ENCODE measurements around the gene SLIT1. TPM values are rescaled to one million over a fixed set of nuclear protein-coding genes. Genes with fewer than 3 reads are reported as not detected.

Gene SLIT1
- total and polyA plus RNA-seq, 2 of the 8 experiments (the other 6 are each of a cell fraction or from before 2014, with no cell fraction given): 0.70 to 0.88 TPM

- Histone ChIP-seq H3K23me2 (ENCODE audit: low read depth, low read length) (peaks cover 4% of the 10 kb centered on the region; the same call in 1 of the 2 replicates), H3K4me3 (ENCODE audit: extremely low read depth in 1 of 4, insufficient read depth in 2 of 4, low read depth in 3 of 4, low read length in 4 of 4) (peak overlapping the region; percentile 49 to 76 (median 64)), H3K27me3 (replicated peaks in 1 of 4; ENCODE audit: control insufficient read depth in 3 of 4, extremely low read depth in 1 of 4, insufficient read depth in 3 of 4, low read length in 3 of 4) (peaks cover 0 to 12% (median 7%) of the 10 kb centered on the region in 4 experiments; a peak in 5 of 7 replicates), H3K9me3 (ENCODE audit: insufficient read depth in 2 of 2, low read depth in 1 of 2, low read length in 1 of 2) (no peaks in the 10 kb centered on the region), H3K27ac (ENCODE audit: low read depth, low read length) (no peak overlapping the region), H2AFZ (ENCODE audit: low read length) (no peak overlapping the region), H4K20me1 (replicated peaks in 1 of 2; ENCODE audit: control insufficient read depth in 1 of 2, insufficient read depth in 2 of 2, low read length in 2 of 2) (peaks cover 0 to 3% of the 10 kb centered on the region in 2 experiments), H3K4me2 (ENCODE audit: insufficient read depth in 1 of 2, low read depth in 2 of 2, low read length in 2 of 2) (peak overlapping the region; percentile 66 to 73), H2AK5ac (ENCODE audit: low read depth, low read length) (no peak overlapping the region), H2BK20ac (ENCODE audit: low read length) (no peak overlapping the region), H3K14ac (ENCODE audit: insufficient read length) (no peak overlapping the region), H3K9ac (replicated peaks in 1 of 4; ENCODE audit: extremely low read depth in 1 of 4, low read depth in 3 of 4, low read length in 3 of 4) (no peak overlapping the region; a peak in 1 of 7 replicates), H3K4me1 (replicated peaks in 1 of 4; ENCODE audit: control insufficient read depth in 3 of 4, insufficient read depth in 4 of 4, low read length in 3 of 4) (peaks cover 2 to 9% (median 5%) of the 10 kb centered on the region in 4 experiments; a peak in 5 of 7 replicates), H3K4ac (replicated peaks; ENCODE audit: insufficient read length, low read depth, low read length) (no peak overlapping the region), H2BK5ac (ENCODE audit: low read depth, low read length) (no peak overlapping the region), H3K56ac (replicated peaks; ENCODE audit: insufficient read length, low read depth, low read length) (no peak overlapping the region), H3K36me3 (ENCODE audit: control insufficient read depth in 2 of 4, insufficient read depth in 4 of 4, low read length in 3 of 4) (no peaks in the 10 kb centered on the region), H4K8ac (ENCODE audit: extremely low read depth, insufficient read depth, low read length) (no peak overlapping the region), H4K91ac (replicated peaks; ENCODE audit: insufficient read length, low read length) (no peak overlapping the region), H4K5ac (ENCODE audit: insufficient read length, low read depth, low read length) (no peak overlapping the region), H2BK12ac (ENCODE audit: low read depth, low read length) (no peak overlapping the region), H3K18ac (ENCODE audit: extremely low read depth, low read length) (peak overlapping the region; percentile 13; the same call in 1 of the 2 replicates), H2BK15ac (ENCODE audit: low read length) (no peak overlapping the region), H3K79me1 (ENCODE audit: low read depth, low read length) (no peaks in the 10 kb centered on the region), H2BK120ac (replicated peaks; ENCODE audit: low read depth, low read length) (no peak overlapping the region), H3K79me2 (ENCODE audit: control insufficient read depth in 1 of 2, insufficient read depth in 2 of 2, low read length in 2 of 2) (no peaks in the 10 kb centered on the region), H3K23ac (ENCODE audit: insufficient read length) (no peak overlapping the region)
- WGBS, 2 experiments (ENCODE audit: extremely low coverage in 1 of 2, insufficient coverage in 1 of 2, insufficient read length in 1 of 2, insufficient replicate concordance in 2 of 2, low coverage in 1 of 2, low lambda C conversion rate in 2 of 2, missing lambda C conversion rate in 1 of 2): 23% methylated on average over 11 of the region's 11 CpGs; no CpG with 5 or more reads in 1 of the 2 experiments
- TF ChIP-seq POU5F1 (IDR thresholded peaks at IDR 0.05; ENCODE audit: low read depth, low read length): no peak
- no peak for DNase-seq (ENCODE audit: low read depth in 1 of 2, low spot score in 2 of 2)
- POLR2A ChIA-PET (ENCODE audit: partially characterized antibody): interaction anchor here (1.5 kb wide), 1 partner anchor 10 kb away, joined by 5 read pairs; the partner anchor contains the start of gene SLIT1
- CTCF ChIA-PET (ENCODE audit: partially characterized antibody): interaction anchor here (0.9 to 44.6 kb wide), 21 partner anchors 11 to 175 kb away, joined by 3 to 1348 read pairs (median 7); partner anchors contain the start of gene SLIT1
- no peak for FAIRE-seq
These were observed 10.0 kb upstream of the SLIT1 start for GRCh38 chr10:97195706-97196222.

All from H1 (cell line).